GM12878 (cell line): ENCODE data around the gene CELF2. TPM values are rescaled to one million over a fixed set of nuclear protein-coding genes. Genes with fewer than 3 reads are reported as not detected.

Experiments
- CUX1 ChIP-seq: IDR thresholded peaks from 2 replicates; pipeline ENCODE4 v1.6.1; 2012; ENCODE audit warnings: improper control_type of control experiment, low read depth, low read length; ENCODE audit not compliant: insufficient replicate concordance
- DPF2 ChIP-seq: fragments of 450-650 bp; IDR thresholded peaks from 2 replicates; pipeline ENCODE4 v1.6.1; 2017; ENCODE audit warnings: mild to moderate bottlenecking
- HDGF ChIP-seq: fragments of 450-650 bp; IDR thresholded peaks from 2 replicates; pipeline ENCODE4 v1.6.1; 2016; ENCODE audit warnings: antibody characterized with exemption
- MLLT1 ChIP-seq: fragments of 450-650 bp; IDR thresholded peaks from 2 replicates; pipeline ENCODE4 v1.6.1; 2016; ENCODE audit warnings: mild to moderate bottlenecking
- PRDM15 ChIP-seq: fragments of 450-650 bp; formaldehyde crosslinking; IDR thresholded peaks from 2 replicates; pipeline ENCODE4 v1.4.0; 2020; ENCODE audit warnings: mild to moderate bottlenecking, moderate library complexity
- SRF ChIP-seq, 2 experiments: IDR thresholded peaks; 2 replicates each; pipeline ENCODE4 v1.6.1; 2011; ENCODE audit warnings: low read depth in 2 of 2, low read length in 2 of 2, mild to moderate bottlenecking in 1 of 2, moderate library complexity in 1 of 2
- WRNIP1 ChIP-seq: IDR thresholded peaks from 2 replicates; pipeline ENCODE4 v1.6.1; 2011; ENCODE audit warnings: low read depth, low read length, improper control_type of control experiment, borderline replicate concordance
- polyA plus RNA-seq, 11 experiments: library from polyadenylated mRNA; depleted of rRNA in 4 of 11; unstranded in 6 of 11; stranded (reverse) in 5 of 11; fragments of >200 nt; fragmentation: Nextera tagmentation in 4 of 11; fragmentation: Illumina TruSeq in 1 of 11; extraction: Ambion mirVana in 4 of 11; extraction: Trizol in 1 of 11; gene quantifications; 1 replicate in 1 of 11; 2 replicates in 10 of 11; pipeline versions ENCODE4 v1.2.1 to v1.2.3, GENCODE V29; 2011 to 2016; ENCODE audit warnings: inconsistent platforms in 2 of 11, missing spikeins in 2 of 11, low read depth in 1 of 11
- total RNA-seq, 4 experiments: library from RNA; depleted of rRNA in 3 of 4; stranded (reverse); fragments of >200 nt in 3 of 4; fragmentation: Illumina TruSeq in 1 of 4; extraction: Trizol in 1 of 4; gene quantifications; 2 replicates each; pipeline versions ENCODE4 v1.2.1 to v1.2.3, GENCODE V29; 2013 to 2021

The CELF2 gene
- total and polyA plus RNA-seq, 10 of the 15 experiments (the other 5 are each of a cell fraction or from before 2014, with no cell fraction given) = 20.8 to 129 (median 86.3) TPM

- TF ChIP-seq PRDM15 (CRISPR knock-in tag) = no peak
- TF ChIP-seq SRF (IDR thresholded peaks at IDR 0.05; ENCODE audit: low read depth in 2 of 2, low read length in 2 of 2) = no peak
- peak; percentile 67; the same call in 1 of the 2 replicates for TF ChIP-seq MLLT1
- peak; percentile 46 for TF ChIP-seq CUX1
- peak; percentile 33; the same call in 1 of the 2 replicates for TF ChIP-seq WRNIP1
- no peak for TF ChIP-seq DPF2
- TF ChIP-seq HDGF = peak; percentile 18; the same call in 1 of the 2 replicates
These were observed 152.9 kb downstream of the CELF2 start (continued) for GRCh38 chr10:11170574-11170973.
